ENCODE results near the gene TUBA3C.
"Not testable (repeated sequence)": the region's sequence is repeated elsewhere in the genome, so short reads cannot be mapped to it uniquely, and the experiment has no call there.

Gene TUBA3C

DNA sequence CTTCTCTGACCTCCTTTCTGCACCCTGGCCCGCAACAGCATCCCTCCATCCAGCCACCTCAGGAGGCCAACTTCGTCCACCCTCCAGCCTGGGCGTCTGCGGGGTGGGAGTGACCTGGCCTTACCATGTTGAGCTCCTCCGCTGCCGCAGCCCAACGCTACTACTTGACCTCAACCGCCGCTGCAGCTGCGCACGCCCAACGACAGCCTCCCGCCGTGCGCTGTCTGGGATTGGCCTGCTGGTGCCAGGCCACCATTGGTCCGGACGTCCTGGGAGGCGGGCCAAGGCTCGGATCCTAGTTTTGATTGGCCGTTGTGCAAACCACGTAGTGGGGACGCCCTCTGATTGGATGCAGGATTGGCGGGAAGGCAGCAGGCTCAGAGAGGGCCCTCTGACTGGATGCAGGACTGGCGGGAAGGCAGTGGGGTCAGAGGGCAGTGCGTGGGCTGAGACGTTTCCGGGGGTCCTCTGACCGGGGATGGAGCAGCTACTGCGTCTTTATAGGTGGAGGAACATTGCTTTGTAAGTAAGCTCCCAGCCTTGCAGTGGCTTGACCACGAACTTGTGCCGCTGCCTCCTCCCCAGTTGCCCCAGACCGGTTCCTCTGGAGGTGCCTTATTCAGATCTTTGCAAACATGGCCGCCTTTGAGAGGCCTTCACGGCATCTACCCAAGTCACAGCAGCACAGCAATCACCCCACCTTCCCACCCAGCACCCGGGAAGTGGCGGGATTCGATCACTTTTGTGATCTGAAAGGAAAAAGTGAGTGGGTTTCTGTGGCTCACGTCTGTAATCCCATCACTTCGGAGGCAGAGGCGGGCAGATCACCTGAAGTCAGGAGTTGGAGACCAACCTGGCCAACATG is at the start of gene TUBA3C:
Gene TUBA3C, minus strand, starts transcription at position 204 of the 865 bp plus-strand sequence. Its CDS starts 77 bp downstream, at position 127.
- TF ChIP-seq, protein P1, sequence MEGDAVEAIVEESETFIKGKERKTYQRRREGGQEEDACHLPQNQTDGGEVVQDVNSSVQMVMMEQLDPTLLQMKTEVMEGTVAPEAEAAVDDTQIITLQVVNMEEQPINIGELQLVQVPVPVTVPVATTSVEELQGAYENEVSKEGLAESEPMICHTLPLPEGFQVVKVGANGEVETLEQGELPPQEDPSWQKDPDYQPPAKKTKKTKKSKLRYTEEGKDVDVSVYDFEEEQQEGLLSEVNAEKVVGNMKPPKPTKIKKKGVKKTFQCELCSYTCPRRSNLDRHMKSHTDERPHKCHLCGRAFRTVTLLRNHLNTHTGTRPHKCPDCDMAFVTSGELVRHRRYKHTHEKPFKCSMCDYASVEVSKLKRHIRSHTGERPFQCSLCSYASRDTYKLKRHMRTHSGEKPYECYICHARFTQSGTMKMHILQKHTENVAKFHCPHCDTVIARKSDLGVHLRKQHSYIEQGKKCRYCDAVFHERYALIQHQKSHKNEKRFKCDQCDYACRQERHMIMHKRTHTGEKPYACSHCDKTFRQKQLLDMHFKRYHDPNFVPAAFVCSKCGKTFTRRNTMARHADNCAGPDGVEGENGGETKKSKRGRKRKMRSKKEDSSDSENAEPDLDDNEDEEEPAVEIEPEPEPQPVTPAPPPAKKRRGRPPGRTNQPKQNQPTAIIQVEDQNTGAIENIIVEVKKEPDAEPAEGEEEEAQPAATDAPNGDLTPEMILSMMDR (IDR thresholded peaks at IDR 0.05; ENCODE audit: low read length, missing control alignments): no peak
- no peak within 1 kb of the TSS for H3K4me3 ChIP-seq (replicated peaks; ENCODE audit: low read depth, low read length)
- DNase-seq (ENCODE audit: low read depth): no peak

DNA sequence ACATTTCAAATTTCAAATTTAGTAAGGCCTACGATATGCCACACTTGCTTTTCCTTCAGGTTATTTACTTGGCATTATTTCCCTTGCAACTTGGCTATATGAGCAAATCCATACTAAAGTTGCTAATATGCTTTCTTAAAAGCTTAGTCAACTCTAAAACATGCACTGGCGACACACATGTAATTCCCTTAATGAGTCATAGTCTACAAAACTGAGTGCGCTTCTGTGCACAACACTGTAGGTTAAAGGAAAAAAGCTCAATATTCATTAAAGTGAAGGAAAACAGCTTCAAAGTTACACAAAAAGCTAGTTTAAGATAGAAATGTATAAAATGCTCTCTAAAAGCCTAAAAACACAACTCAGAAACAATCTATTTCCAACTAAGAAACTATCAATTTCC is 25.8 kb upstream of the TUBA3C start:
- not testable (repeated sequence) for H3K4me3 ChIP-seq (replicated peaks; ENCODE audit: low read depth, low read length); DNase-seq (ENCODE audit: low read depth)

DNA sequence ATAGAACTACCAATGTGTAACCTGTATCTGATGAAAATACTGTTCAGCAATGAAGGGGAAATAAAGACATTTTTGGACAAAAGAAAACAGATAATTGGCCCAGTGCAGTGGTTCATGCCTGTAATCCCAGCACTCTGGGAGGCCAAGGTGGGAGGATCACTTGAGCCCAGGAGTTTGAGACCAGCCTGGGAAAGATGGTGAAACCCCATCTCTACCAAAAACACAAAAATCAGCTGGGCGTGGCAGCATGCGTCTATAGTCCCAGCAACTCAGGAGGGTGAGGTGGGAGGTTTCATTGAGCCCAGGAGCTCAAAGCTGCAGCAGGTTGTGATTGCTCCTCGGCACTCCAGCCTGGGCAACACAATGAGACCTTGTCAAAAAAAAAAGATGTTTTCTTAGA is 11.0 kb upstream of the TUBA3C start:
- not testable (repeated sequence) for H3K4me3 ChIP-seq (replicated peaks; ENCODE audit: low read depth, low read length)

DNA sequence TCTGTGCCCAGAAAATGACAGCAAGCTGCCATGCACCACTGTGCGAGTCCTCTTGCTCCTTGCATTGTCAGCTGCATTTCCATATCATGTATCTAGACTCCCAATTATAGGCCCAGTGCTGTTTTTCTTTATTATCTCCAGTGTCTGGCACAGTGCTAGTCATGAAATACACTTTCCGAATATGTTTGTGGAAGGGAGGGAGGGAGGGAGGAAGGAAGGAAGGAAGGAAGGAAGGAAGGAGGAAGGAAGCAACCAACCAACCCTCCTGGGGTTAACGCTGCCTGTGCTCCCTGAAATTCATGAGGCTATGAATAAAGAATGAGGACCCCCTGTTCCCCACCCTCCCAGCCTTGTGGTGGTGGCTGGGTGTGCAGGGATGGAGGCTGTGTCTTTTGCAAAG is 8.3 kb upstream of the TUBA3C start:
- not testable (repeated sequence) for DNase-seq (ENCODE audit: low read depth); H3K4me3 ChIP-seq (replicated peaks; ENCODE audit: low read depth, low read length)

More for the DNA sequence above, 11.0 kb upstream of the TUBA3C start:
- not testable (repeated sequence) for DNase-seq (ENCODE audit: low read depth)

DNA sequence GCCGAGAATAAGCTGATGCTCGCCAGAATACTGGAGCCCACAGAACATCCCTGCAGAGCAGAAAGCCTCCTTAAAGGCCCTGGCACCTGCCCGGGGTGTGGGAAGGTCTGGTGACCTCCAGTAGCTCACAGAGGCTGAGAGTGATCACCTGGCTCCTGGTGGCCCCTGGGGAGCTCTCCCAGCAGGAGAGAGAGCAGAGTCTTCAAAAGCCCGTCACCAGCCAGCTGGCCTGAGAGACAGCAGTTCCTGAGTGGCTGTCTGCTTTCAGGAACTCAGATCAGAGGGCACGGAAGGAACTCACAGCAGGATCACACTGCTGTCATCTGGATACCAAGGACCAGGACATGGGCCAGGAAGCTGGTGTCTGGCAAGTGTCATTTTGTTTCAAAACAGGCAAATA is 7.7 kb upstream of the TUBA3C start:
- not testable (repeated sequence) for H3K4me3 ChIP-seq (replicated peaks; ENCODE audit: low read depth, low read length)

DNA sequence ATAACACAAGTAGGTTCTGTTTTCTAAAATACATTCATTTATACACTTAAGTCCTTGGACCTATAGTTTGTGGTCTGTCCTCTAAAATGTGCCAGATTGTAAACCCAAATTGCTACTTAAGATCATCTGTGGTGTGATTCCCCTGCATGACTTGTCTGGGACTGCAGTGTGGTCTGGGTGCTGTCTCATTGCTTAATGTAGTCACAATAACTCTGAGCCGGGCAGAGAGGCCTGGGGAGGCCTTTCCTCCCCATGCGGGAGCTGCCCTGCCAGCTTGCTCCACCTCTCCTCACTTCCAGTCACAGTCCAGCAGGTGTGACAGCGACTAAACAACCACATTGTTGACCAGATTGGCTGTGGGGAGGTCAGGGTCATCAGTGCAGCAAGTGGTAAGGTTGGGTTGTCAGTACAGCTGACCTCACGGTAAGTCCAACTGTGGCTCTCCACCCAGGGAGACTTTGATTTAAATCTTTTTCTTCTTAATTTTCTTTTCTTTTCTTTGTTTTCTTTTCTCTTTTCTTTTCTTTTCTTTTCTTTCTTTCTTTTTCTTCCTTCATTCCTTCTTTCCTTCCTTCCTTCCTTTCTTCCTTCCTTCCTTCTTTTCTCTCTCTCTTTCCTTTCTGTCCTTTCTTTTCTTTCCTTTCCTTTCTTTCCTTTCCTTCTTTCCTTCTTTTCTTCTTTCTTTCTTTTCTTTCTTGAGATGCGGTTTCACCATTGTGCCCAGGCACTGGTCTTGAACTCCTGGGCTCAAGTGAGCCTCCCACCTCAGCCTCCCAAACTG is 4.4 kb upstream of the TUBA3C start:
- TF ChIP-seq, protein P1 (IDR thresholded peaks at IDR 0.05; ENCODE audit: low read length, missing control alignments): no peak
- no peak overlapping the region for H3K4me3 ChIP-seq (replicated peaks; ENCODE audit: low read depth, low read length)
- no peak for DNase-seq (ENCODE audit: low read depth)

More for the DNA sequence above, 7.7 kb upstream of the TUBA3C start:
- DNase-seq (ENCODE audit: low read depth): not testable (repeated sequence)

DNA sequence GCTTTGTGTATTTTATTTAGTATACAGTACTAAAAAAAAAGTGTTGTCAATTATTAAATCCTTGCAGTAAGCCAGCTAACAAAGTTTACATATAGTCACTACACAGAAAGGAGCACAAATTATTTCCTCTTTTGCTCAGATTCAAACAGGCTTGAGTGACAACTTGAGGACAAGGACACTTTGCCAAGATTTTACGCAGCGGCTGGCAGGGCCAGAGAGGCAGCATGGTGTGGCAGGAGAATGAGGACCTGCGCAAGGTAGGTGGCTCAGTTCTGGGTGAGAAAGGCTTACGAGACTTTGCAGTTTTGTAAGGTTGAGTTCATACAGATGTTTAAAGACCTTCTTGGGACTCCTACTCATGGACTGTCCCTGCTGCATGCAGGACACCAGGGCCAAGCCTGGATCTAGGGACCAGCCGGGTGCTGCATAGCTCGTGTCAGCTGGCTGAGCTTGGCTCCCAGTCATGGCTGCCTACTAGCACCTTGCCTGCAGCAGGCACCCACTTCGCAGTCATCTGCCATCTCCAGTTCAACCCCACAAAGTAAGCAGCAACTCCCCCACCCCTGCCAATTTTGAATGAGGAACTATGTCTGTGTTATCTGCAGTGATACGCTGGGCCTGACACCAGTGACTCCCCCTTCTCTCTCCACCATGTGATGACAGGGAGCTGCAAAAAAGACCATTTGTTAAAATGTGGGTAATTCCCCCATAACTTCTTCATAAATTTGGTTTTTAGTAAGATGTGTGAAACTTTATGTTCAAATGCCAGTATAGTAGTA is 3.7 kb upstream of the TUBA3C start:
- H3K4me3 ChIP-seq (replicated peaks; ENCODE audit: low read depth, low read length): no peak overlapping the region
- TF ChIP-seq, protein P1 (IDR thresholded peaks at IDR 0.05; ENCODE audit: low read length, missing control alignments): no peak
- no peak for DNase-seq (ENCODE audit: low read depth)

DNA sequence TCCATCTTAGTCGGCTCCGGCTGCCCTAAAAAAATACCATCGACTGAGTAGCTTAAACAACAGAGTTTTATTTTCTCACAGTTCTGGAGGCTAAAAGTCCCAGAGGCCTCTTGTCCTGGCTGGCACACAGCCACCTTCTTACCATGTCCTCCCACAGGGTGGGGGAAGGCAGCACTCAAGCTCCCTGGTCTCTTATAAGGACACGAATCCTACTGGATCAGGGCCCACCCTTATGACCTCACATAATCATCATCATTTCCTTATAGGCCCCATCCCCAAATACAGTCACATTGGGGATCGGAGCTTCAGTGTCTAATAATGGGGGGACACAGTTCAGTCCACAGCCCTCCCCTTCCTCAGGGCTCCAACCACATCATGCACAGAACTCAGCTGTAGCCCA is 2.6 kb upstream of the TUBA3C start:
- no peak for DNase-seq (ENCODE audit: low read depth)
- TF ChIP-seq, protein P1 (IDR thresholded peaks at IDR 0.05; ENCODE audit: low read length, missing control alignments): no peak
- no peak overlapping the region for H3K4me3 ChIP-seq (replicated peaks; ENCODE audit: low read depth, low read length)
